ENCODE data around the gene TBC1D22A.

TBC1D22A gene

DNA sequence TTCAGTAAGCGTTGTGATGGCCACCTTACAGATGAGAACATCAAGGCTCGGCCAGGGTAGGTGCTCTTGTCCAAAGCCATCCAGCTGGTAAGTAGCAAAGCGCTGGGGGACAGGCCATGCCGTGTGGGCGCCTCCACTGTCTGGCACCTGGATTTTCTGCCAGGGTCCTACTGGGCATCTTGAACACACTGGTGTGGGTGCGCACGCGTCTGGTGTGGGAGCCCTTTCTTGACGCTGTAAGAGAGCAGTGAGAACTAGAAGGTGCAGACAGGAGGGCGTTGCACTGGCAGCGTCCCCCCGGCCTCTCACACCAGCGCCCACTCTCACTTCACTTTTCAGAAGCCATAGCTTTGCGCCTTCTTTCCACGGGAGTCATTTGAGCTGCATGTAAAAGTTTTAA is 296.6 kb downstream of the TBC1D22A start:
- no peak overlapping the region for H3K27ac ChIP-seq
- no peaks in the 10 kb centered on the region for H3K36me3 ChIP-seq
- H3K9me3 ChIP-seq (ENCODE audit: severe bottlenecking) = no peaks in the 10 kb centered on the region
- no peaks in the 10 kb centered on the region for H3K27me3 ChIP-seq (ENCODE audit: insufficient read depth, low read depth, severe bottlenecking)
- no peak overlapping the region for H3K4me3 ChIP-seq (ENCODE audit: low read depth, low read length)
- TF ChIP-seq, protein P1, sequence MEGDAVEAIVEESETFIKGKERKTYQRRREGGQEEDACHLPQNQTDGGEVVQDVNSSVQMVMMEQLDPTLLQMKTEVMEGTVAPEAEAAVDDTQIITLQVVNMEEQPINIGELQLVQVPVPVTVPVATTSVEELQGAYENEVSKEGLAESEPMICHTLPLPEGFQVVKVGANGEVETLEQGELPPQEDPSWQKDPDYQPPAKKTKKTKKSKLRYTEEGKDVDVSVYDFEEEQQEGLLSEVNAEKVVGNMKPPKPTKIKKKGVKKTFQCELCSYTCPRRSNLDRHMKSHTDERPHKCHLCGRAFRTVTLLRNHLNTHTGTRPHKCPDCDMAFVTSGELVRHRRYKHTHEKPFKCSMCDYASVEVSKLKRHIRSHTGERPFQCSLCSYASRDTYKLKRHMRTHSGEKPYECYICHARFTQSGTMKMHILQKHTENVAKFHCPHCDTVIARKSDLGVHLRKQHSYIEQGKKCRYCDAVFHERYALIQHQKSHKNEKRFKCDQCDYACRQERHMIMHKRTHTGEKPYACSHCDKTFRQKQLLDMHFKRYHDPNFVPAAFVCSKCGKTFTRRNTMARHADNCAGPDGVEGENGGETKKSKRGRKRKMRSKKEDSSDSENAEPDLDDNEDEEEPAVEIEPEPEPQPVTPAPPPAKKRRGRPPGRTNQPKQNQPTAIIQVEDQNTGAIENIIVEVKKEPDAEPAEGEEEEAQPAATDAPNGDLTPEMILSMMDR (IDR thresholded peaks at IDR 0.05; ENCODE audit: low read depth, low read length) = no peak
- no peak for DNase-seq

DNA sequence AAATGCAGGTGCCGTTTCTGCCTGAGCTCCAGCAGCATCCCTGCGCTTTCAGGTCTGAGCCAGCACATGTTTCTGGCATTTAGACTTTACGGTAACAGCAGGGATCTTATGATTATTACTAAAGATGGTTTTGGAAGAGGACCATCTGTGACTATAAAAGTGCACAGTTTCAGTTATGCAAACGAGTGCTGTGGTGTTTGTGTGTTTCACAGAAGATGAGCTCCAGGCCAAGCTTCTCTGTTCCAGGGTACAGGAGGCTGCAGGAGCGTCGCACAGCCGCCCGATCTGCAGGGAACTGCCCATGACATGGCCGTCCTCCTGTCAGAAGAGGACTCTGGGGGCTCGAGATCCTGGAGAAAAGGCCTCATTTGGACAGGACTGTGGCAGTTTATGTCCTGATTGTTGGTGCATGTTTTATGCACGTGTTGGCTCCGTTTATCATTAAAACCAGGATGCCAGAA is 297.3 kb downstream of the TBC1D22A start:
- TF ChIP-seq, protein P1 (IDR thresholded peaks at IDR 0.05; ENCODE audit: low read depth, low read length) = no peak
- no peaks in the 10 kb centered on the region for H3K27me3 ChIP-seq (ENCODE audit: insufficient read depth, low read depth, severe bottlenecking)
- no peaks in the 10 kb centered on the region for H3K36me3 ChIP-seq
- no peak for DNase-seq
- no peaks in the 10 kb centered on the region for H3K9me3 ChIP-seq (ENCODE audit: severe bottlenecking)
- H3K27ac ChIP-seq = no peak overlapping the region
- H3K4me3 ChIP-seq (ENCODE audit: low read depth, low read length) = no peak overlapping the region

DNA sequence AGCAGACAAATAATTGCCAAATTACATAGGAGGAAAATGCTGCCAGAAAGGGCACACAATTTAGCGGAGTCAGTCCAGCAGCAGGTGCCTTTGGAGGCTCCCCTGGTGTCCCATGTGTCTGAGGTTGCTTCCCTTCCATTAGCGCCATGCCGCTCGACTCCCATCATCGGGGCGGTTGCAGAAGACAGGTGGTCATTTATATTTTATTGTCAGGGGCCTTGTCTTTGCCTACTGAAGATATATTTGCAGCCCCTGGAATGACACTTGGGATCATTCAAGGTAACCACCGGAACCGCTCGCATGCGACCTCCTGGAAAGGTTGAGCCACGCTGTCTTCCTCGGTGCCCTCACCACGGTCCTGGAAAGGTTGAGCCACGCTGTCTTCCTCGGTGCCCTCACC is 298.3 kb downstream of the TBC1D22A start:
- no peaks in the 10 kb centered on the region for H3K36me3 ChIP-seq
- no peak for DNase-seq
- H3K27ac ChIP-seq = no peak overlapping the region
- no peaks in the 10 kb centered on the region for H3K9me3 ChIP-seq (ENCODE audit: severe bottlenecking)
- TF ChIP-seq, protein P1 (IDR thresholded peaks at IDR 0.05; ENCODE audit: low read depth, low read length) = no peak
- H3K27me3 ChIP-seq (ENCODE audit: insufficient read depth, low read depth, severe bottlenecking) = no peaks in the 10 kb centered on the region
- H3K4me3 ChIP-seq (ENCODE audit: low read depth, low read length) = no peak overlapping the region

DNA sequence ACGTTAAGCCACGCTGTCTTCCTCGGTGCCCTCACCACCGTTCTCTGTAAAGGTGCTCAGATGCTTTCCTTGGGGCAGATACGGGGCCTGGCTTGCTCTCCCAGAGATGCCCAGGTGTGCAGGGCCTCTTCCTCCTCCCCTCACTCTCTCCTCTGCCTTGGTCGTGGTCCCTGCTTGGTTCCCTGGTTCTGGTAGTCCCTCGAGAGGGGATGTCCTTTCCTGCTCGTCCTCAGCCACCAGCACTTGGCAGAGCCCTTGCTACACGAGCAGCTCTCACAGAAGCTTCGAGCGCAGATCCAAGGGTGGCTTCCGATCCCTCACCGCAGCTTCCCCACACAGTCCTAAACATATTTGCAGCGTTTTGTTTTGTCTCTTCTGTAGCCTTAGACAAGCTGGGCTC is 298.8 kb downstream of the TBC1D22A start:
- H3K4me3 ChIP-seq (ENCODE audit: low read depth, low read length) = no peak overlapping the region
- no peak overlapping the region for H3K27ac ChIP-seq
- no peak for DNase-seq
- H3K27me3 ChIP-seq (ENCODE audit: insufficient read depth, low read depth, severe bottlenecking) = no peaks in the 10 kb centered on the region
- TF ChIP-seq, protein P1 (IDR thresholded peaks at IDR 0.05; ENCODE audit: low read depth, low read length) = no peak
- no peaks in the 10 kb centered on the region for H3K9me3 ChIP-seq (ENCODE audit: severe bottlenecking)
- no peaks in the 10 kb centered on the region for H3K36me3 ChIP-seq

DNA sequence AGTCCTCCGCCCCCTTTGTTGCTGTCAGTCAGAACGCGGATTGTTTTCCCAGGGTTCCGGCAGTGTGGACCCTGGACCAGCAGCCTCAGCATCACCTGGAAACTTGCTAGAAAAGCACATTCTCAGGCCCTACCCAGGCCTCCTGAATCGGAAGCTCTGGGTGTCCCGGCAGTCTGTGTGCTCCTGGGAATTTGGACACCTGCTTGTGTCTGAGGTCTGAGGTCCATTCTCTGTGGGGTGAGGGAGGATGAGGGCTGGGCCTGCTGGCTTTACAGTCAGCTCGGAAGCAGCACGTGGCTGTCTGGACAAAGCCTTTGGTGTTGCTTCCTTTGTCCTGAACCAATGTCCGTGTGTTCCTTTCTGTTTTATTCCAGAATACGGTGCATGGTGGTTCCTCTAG is 299.7 kb downstream of the TBC1D22A start:
- no peak for DNase-seq
- no peaks in the 10 kb centered on the region for H3K36me3 ChIP-seq
- H3K27ac ChIP-seq = no peak overlapping the region
- no peaks in the 10 kb centered on the region for H3K27me3 ChIP-seq (ENCODE audit: insufficient read depth, low read depth, severe bottlenecking)
- no peaks in the 10 kb centered on the region for H3K9me3 ChIP-seq (ENCODE audit: severe bottlenecking)
- TF ChIP-seq, protein P1 (IDR thresholded peaks at IDR 0.05; ENCODE audit: low read depth, low read length) = no peak
- no peak overlapping the region for H3K4me3 ChIP-seq (ENCODE audit: low read depth, low read length)

DNA sequence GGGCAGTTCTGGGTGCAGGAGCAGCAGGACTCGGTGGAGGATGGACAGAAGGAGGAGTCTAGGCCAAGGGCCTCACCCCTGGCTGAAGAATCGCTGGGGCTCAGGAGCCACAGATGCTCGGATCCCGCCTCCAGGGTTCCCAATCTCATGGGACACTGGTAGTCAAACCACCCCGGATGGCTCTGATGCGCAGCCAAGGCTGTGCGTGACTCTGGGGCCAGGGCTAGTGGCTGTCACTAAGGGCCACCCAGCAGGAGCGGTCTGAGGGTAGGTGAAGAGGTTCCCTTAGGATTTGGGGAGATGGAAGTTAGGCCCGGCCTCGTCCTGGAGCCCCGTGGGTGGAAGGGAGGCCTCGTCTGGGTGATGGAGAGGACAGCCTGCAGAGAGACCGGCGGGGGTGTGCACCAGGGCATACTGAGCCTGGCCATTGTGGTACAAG is 300.6 kb downstream of the TBC1D22A start:
- H3K9me3 ChIP-seq (ENCODE audit: severe bottlenecking) = no peaks in the 10 kb centered on the region
- TF ChIP-seq, protein P1 (IDR thresholded peaks at IDR 0.05; ENCODE audit: low read depth, low read length) = no peak
- H3K27me3 ChIP-seq (ENCODE audit: insufficient read depth, low read depth, severe bottlenecking) = no peaks in the 10 kb centered on the region
- H3K36me3 ChIP-seq = no peaks in the 10 kb centered on the region
- no peak overlapping the region for H3K4me3 ChIP-seq (ENCODE audit: low read depth, low read length)
- no peak overlapping the region for H3K27ac ChIP-seq
- DNase-seq = no peak
